ENCODE results near the gene RBM15. TPM values are rescaled to one million over a fixed set of nuclear protein-coding genes. Genes with fewer than 3 reads are reported as not detected.

RBM15 gene
- total and polyA plus RNA-seq, 2 donors (not counting 1 experiment from before 2014, with no cell fraction given) = 23.7 to 97.7 TPM

- Histone ChIP-seq H3K9me3 (ENCODE audit: control extremely low read depth in 1 of 3, control insufficient read depth in 2 of 3, insufficient read depth in 1 of 3, low read length in 2 of 3) (no peaks in the 10 kb centered on the region), H3K27me3 (replicated peaks in 1 of 4; ENCODE audit: control extremely low read depth in 1 of 4, control insufficient read depth in 3 of 4, insufficient read depth in 4 of 4, low read length in 3 of 4) (no peaks in the 10 kb centered on the region), H4K20me1 (ENCODE audit: control insufficient read depth, insufficient read depth, low read length, poor library complexity, severe bottlenecking) (peaks cover 57% of the 10 kb centered on the region), H3K9ac (ENCODE audit: low read length) (no peak overlapping the region), H3K27ac (ENCODE audit: low read length in 2 of 2) (peak overlapping the region in 1 of 2 donors; percentile 7), H3K4me2 (replicated peaks; ENCODE audit: low read depth, low read length, poor library complexity, severe bottlenecking) (peak overlapping the region; percentile 2), H3K36me3 (replicated peaks in 1 of 2; ENCODE audit: control extremely low read depth in 1 of 2, control insufficient read depth in 1 of 2, extremely low read depth in 1 of 2, insufficient read depth in 2 of 2, low read length in 1 of 2) (peaks cover 5 to 54% of the 10 kb centered on the region in 2 experiments), H3K4me3 (ENCODE audit: control extremely low read depth in 1 of 5, extremely low read depth in 1 of 5, insufficient read depth in 1 of 5, low read depth in 2 of 5, low read length in 4 of 5) (no peak overlapping the region), H3K79me2 (ENCODE audit: control insufficient read depth, insufficient read depth, low read length) (peaks cover 98% of the 10 kb centered on the region), H3K4me1 (ENCODE audit: control insufficient read depth in 2 of 2, insufficient read depth in 2 of 2, low read length in 2 of 2) (peaks cover 34 to 59% of the 10 kb centered on the region in 2 donors), H2AFZ (ENCODE audit: insufficient read depth, low read depth, low read length, poor library complexity, severe bottlenecking) (no peak overlapping the region)
- ChIA-PET POLR2A (interaction anchor here (1.3 kb wide), 1 partner anchor 37 kb away, joined by 8 read pairs; no protein-coding TSS in a partner anchor), CTCF (interaction anchor here (1.1 to 1.7 kb wide), 6 partner anchors 22 to 150 kb away, joined by 3 to 7 read pairs (median 4); no protein-coding TSS in a partner anchor)
- intact Hi-C loops (cut with micrococcal nuclease) = no loop called here
- peak overlapping the region; percentile 73 for H3K4me3 Mint-ChIP-seq
- H3K9me3 Mint-ChIP-seq (ENCODE audit: insufficient read depth) = no peaks in the 10 kb centered on the region
- DNase-seq (no peak), ATAC-seq (ENCODE audit: low read depth) (no peak)
- peaks cover 83% of the 10 kb centered on the region for H3K4me1 Mint-ChIP-seq
- H3K27ac Mint-ChIP-seq = no peak overlapping the region
- TF ChIP-seq EZH2 (IDR thresholded peaks at IDR 0.05; ENCODE audit: borderline replicate concordance, insufficient read depth, low read depth, low read length, poor library complexity, severe bottlenecking) (no peak), CTCF (IDR thresholded peaks at IDR 0.05) (no peak)
- 76% methylated on average over 8 of the region's 9 CpGs for WGBS (ENCODE audit: insufficient coverage)
- H3K27me3 Mint-ChIP-seq = no peaks in the 10 kb centered on the region
These were observed 7.5 kb downstream of the RBM15 start for GRCh38 chr1:110346690-110347089.

GRCh38 chr1:110347182-110347893, 8.2 kb downstream of the RBM15 start:
- H3K4me2 ChIP-seq (replicated peaks; ENCODE audit: low read depth, low read length, poor library complexity, severe bottlenecking) = peak overlapping the region; percentile 2
- H3K4me3 Mint-ChIP-seq = peak overlapping the region; percentile 73
- no peak for ATAC-seq (ENCODE audit: low read depth)
- DNase-seq = no peak
- ChIA-PET CTCF (interaction anchor here (1.1 to 2.7 kb wide), 6 partner anchors 21 to 149 kb away, joined by 3 to 9 read pairs (median 5); no protein-coding TSS in a partner anchor), POLR2A (interaction anchor here (1.3 to 1.8 kb wide), 2 partner anchors 8 to 36 kb away, joined by 5 to 8 read pairs; partner anchors contain the start of gene RBM15)
- peak overlapping the region in 1 of 2 donors; percentile 7 for H3K27ac ChIP-seq (ENCODE audit: low read length in 2 of 2)
- intact Hi-C loops (cut with micrococcal nuclease) = no loop called here
- H2AFZ ChIP-seq (ENCODE audit: insufficient read depth, low read depth, low read length, poor library complexity, severe bottlenecking) = no peak overlapping the region
- no peaks in the 10 kb centered on the region for H3K27me3 Mint-ChIP-seq
- peaks cover 81% of the 10 kb centered on the region for H3K4me1 Mint-ChIP-seq
- H3K79me2 ChIP-seq (ENCODE audit: control insufficient read depth, insufficient read depth, low read length) = peaks cover 96% of the 10 kb centered on the region
- H3K27me3 ChIP-seq (replicated peaks in 1 of 4; ENCODE audit: control extremely low read depth in 1 of 4, control insufficient read depth in 3 of 4, insufficient read depth in 4 of 4, low read length in 3 of 4) = no peaks in the 10 kb centered on the region
- H4K20me1 ChIP-seq (ENCODE audit: control insufficient read depth, insufficient read depth, low read length, poor library complexity, severe bottlenecking) = peaks cover 55% of the 10 kb centered on the region
- no peak overlapping the region for H3K9ac ChIP-seq (ENCODE audit: low read length)
- peak overlapping the region; percentile 69 for H3K27ac Mint-ChIP-seq
- TF ChIP-seq EZH2 (IDR thresholded peaks at IDR 0.05; ENCODE audit: borderline replicate concordance, insufficient read depth, low read depth, low read length, poor library complexity, severe bottlenecking) (no peak), CTCF (IDR thresholded peaks at IDR 0.05) (no peak)
- WGBS (ENCODE audit: insufficient coverage) = 79% methylated on average over 13 of the region's 14 CpGs
- H3K4me3 ChIP-seq (ENCODE audit: control extremely low read depth in 1 of 5, extremely low read depth in 1 of 5, insufficient read depth in 1 of 5, low read depth in 2 of 5, low read length in 4 of 5) = no peak overlapping the region
- no peaks in the 10 kb centered on the region for H3K9me3 ChIP-seq (ENCODE audit: control extremely low read depth in 1 of 3, control insufficient read depth in 2 of 3, insufficient read depth in 1 of 3, low read length in 2 of 3)
- H3K4me1 ChIP-seq (ENCODE audit: control insufficient read depth in 2 of 2, insufficient read depth in 2 of 2, low read length in 2 of 2) = peaks cover 27 to 53% of the 10 kb centered on the region in 2 donors
- no peaks in the 10 kb centered on the region for H3K9me3 Mint-ChIP-seq (ENCODE audit: insufficient read depth)
- peaks cover 5 to 47% of the 10 kb centered on the region in 2 experiments for H3K36me3 ChIP-seq (replicated peaks in 1 of 2; ENCODE audit: control extremely low read depth in 1 of 2, control insufficient read depth in 1 of 2, extremely low read depth in 1 of 2, insufficient read depth in 2 of 2, low read length in 1 of 2)

Data from B cell (primary cell).